Measurements from ENCODE around the gene DCN. TPM values are rescaled to one million over a fixed set of nuclear protein-coding genes. Genes with fewer than 3 reads are reported as not detected.

DCN gene
- total RNA-seq, 2 experiments from 2014 or later, result not detected

GRCh38 chr12:91126516-91126915 is 56.1 kb downstream of the DCN start:
- intact Hi-C loops (cut with micrococcal nuclease; ENCODE audit: unreplicated experiment), result no loop called here
- H2AFZ ChIP-seq (ENCODE audit: low read length), result no peak overlapping the region
- no peak overlapping the region for H3K4me3 ChIP-seq (ENCODE audit: low read depth, low read length, poor library complexity, severe bottlenecking)
- no peaks in the 10 kb centered on the region for H3K9me2 ChIP-seq (ENCODE audit: insufficient read depth, low read length)
- no peaks in the 10 kb centered on the region for H3K79me2 ChIP-seq (ENCODE audit: insufficient read depth, low read depth, low read length)
- TF ChIP-seq EZH2phosphoT487 (IDR thresholded peaks at IDR 0.05; ENCODE audit: borderline replicate concordance, low read depth, low read length), result no peak
- no peak for TF ChIP-seq CTCF (conservative IDR thresholded peaks at IDR 0.05; ENCODE audit: low read length)
- BruUV-seq (replicated peaks), result no TSS peak
- no peaks in the 10 kb centered on the region for H3K36me3 ChIP-seq (ENCODE audit: insufficient read depth, low read length)
- no peak overlapping the region for H3K27ac ChIP-seq (ENCODE audit: low read depth, low read length, poor library complexity, severe bottlenecking)
- no peaks in the 10 kb centered on the region for H4K20me1 ChIP-seq (ENCODE audit: insufficient read depth, low read length)
- ChIA-PET CTCF (ENCODE audit: unreplicated experiment) (no interaction called here), POLR2A (no interaction called here)
- H3K9me3 ChIP-seq (ENCODE audit: low read length), result no peaks in the 10 kb centered on the region
- no peak for DNase-seq (ENCODE audit: low spot score)
- no peak overlapping the region for H3K4me2 ChIP-seq (ENCODE audit: low read length)
- no peaks in the 10 kb centered on the region for H3K4me1 ChIP-seq (ENCODE audit: insufficient read depth, low read length, poor library complexity, severe bottlenecking)

GRCh38 chr12:91123236-91123916 is 59.2 kb downstream of the DCN start:
- ChIA-PET POLR2A (interaction anchor here (0.8 kb wide), 1 partner anchor 32 kb away, joined by 3 read pairs; no protein-coding TSS in a partner anchor), CTCF (ENCODE audit: unreplicated experiment) (no interaction called here)
- no peaks in the 10 kb centered on the region for H3K9me3 ChIP-seq (ENCODE audit: low read length)
- H3K27ac ChIP-seq (ENCODE audit: low read depth, low read length, poor library complexity, severe bottlenecking), result no peak overlapping the region
- H3K79me2 ChIP-seq (ENCODE audit: insufficient read depth, low read depth, low read length), result no peaks in the 10 kb centered on the region
- no peak overlapping the region for H3K4me2 ChIP-seq (ENCODE audit: low read length)
- no peak overlapping the region for H3K4me3 ChIP-seq (ENCODE audit: low read depth, low read length, poor library complexity, severe bottlenecking)
- no peak for DNase-seq (ENCODE audit: low spot score)
- H4K20me1 ChIP-seq (ENCODE audit: insufficient read depth, low read length), result no peaks in the 10 kb centered on the region
- H3K4me1 ChIP-seq (ENCODE audit: insufficient read depth, low read length, poor library complexity, severe bottlenecking), result no peaks in the 10 kb centered on the region
- TF ChIP-seq EZH2phosphoT487 (IDR thresholded peaks at IDR 0.05; ENCODE audit: borderline replicate concordance, low read depth, low read length) (no peak), CTCF (conservative IDR thresholded peaks at IDR 0.05; ENCODE audit: low read length) (no peak)
- intact Hi-C loops (cut with micrococcal nuclease; ENCODE audit: unreplicated experiment), result no loop called here
- BruUV-seq (replicated peaks), result no TSS peak
- H3K36me3 ChIP-seq (ENCODE audit: insufficient read depth, low read length), result no peaks in the 10 kb centered on the region
- H3K9me2 ChIP-seq (ENCODE audit: insufficient read depth, low read length), result no peaks in the 10 kb centered on the region
- H2AFZ ChIP-seq (ENCODE audit: low read length), result no peak overlapping the region

- POLR2A ChIA-PET, result no interaction called here
- Histone ChIP-seq H2AFZ (ENCODE audit: low read length) (no peak overlapping the region), H3K9me3 (ENCODE audit: low read length) (no peaks in the 10 kb centered on the region), H3K9me2 (ENCODE audit: insufficient read depth, low read length) (no peaks in the 10 kb centered on the region), H3K4me2 (ENCODE audit: low read length) (no peak overlapping the region), H3K4me1 (ENCODE audit: insufficient read depth, low read length, poor library complexity, severe bottlenecking) (no peaks in the 10 kb centered on the region), H3K27ac (ENCODE audit: low read depth, low read length, poor library complexity, severe bottlenecking) (no peak overlapping the region), H3K79me2 (ENCODE audit: insufficient read depth, low read depth, low read length) (no peaks in the 10 kb centered on the region), H4K20me1 (ENCODE audit: insufficient read depth, low read length) (no peaks in the 10 kb centered on the region), H3K4me3 (ENCODE audit: low read depth, low read length, poor library complexity, severe bottlenecking) (no peak overlapping the region), H3K36me3 (ENCODE audit: insufficient read depth, low read length) (no peaks in the 10 kb centered on the region)
- BruUV-seq (replicated peaks), result no TSS peak
- intact Hi-C loops (cut with micrococcal nuclease; ENCODE audit: unreplicated experiment), result no loop called here
- DNase-seq (ENCODE audit: low spot score), result no peak
- no peak for TF ChIP-seq CTCF (conservative IDR thresholded peaks at IDR 0.05; ENCODE audit: low read length)
- no peak for TF ChIP-seq EZH2phosphoT487 (IDR thresholded peaks at IDR 0.05; ENCODE audit: borderline replicate concordance, low read depth, low read length)
- CTCF ChIA-PET (ENCODE audit: unreplicated experiment), result no interaction called here
Observed at GRCh38 chr12:91120781-91121180, 61.8 kb downstream of the DCN start.

All from OCI-LY7 (cell line).